ENCODE results near the gene MTR. TPM values are rescaled to one million over a fixed set of nuclear protein-coding genes. Genes with fewer than 3 reads are reported as not detected.

Gene MTR
- total and polyA plus RNA-seq, 11 donors, result 11.8 to 84.2 (median 47.4) TPM

DNA sequence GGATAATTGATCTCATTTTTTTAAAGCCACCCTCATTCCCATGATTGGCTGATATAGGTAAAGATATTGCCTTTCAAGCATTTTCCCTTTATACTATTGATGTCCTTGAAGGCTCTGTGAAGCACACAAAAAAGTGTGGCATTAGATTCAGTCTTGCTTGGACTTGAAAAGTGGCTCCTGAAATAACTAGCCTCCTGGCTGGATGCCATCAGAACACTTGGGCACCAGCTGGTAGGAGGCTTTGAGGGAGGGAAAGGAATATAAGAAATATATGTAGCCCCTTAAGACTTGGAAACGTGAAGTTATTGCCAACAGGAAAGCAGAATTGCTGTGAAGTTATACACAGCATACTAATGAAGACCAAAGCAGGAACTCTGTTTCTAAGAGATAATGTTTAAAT is 14.1 kb downstream of the MTR start:
- peaks cover 0 to 99% (median 82%) of the 10 kb centered on the region in 9 donors for H3K36me3 ChIP-seq
- H3K27ac ChIP-seq, result peak overlapping the region in 2 of 12 donors; percentile 11 to 32

DNA sequence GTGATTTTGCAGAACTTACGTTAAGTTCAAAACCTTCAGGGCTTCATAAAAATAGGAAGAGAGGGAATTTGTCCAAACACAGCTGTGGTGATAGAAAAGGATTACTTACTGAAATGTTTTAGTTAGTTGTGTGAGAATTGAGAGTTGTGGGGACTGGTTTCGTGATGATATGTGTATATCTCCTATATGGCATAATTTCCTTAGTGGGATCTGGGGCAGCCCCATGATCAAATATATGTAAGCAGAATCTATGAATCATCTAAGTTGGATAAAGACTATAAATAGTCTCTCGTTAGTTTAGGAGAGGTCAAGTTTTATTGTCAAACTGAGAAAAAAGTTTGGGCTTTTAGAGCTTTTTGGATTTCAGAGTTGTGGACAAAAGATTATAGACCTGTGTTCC is 14.9 kb downstream of the MTR start:
- intact Hi-C loops (cut with DNase I), result no loop called here
- TF ChIP-seq, protein P1, sequence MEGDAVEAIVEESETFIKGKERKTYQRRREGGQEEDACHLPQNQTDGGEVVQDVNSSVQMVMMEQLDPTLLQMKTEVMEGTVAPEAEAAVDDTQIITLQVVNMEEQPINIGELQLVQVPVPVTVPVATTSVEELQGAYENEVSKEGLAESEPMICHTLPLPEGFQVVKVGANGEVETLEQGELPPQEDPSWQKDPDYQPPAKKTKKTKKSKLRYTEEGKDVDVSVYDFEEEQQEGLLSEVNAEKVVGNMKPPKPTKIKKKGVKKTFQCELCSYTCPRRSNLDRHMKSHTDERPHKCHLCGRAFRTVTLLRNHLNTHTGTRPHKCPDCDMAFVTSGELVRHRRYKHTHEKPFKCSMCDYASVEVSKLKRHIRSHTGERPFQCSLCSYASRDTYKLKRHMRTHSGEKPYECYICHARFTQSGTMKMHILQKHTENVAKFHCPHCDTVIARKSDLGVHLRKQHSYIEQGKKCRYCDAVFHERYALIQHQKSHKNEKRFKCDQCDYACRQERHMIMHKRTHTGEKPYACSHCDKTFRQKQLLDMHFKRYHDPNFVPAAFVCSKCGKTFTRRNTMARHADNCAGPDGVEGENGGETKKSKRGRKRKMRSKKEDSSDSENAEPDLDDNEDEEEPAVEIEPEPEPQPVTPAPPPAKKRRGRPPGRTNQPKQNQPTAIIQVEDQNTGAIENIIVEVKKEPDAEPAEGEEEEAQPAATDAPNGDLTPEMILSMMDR (IDR thresholded peaks at IDR 0.05), result no peak
- TF ChIP-seq POLR2A (IDR thresholded peaks at IDR 0.05), result no peak
- no peak overlapping the region for H3K27ac ChIP-seq

More for the DNA sequence above, 14.1 kb downstream of the MTR start:
- TF ChIP-seq POLR2A (IDR thresholded peaks at IDR 0.05), result no peak
- TF ChIP-seq, protein P1 (IDR thresholded peaks at IDR 0.05), result no peak
- H3K27me3 ChIP-seq, result no peaks in the 10 kb centered on the region
- 40 to 46% (median 42%) methylated on average over 1 of the region's 1 CpG for WGBS, 4 donors
- peaks cover 0 to 26% (median 13%) of the 10 kb centered on the region in 12 donors for H3K4me1 ChIP-seq
- H3K9me3 ChIP-seq, result no peaks in the 10 kb centered on the region
- H3K4me3 ChIP-seq, result no peak overlapping the region
- ATAC-seq (peak in 1 of 4 donors; percentile 39), DNase-seq (peak in 2 of 5 donors; percentile 22 to 48)
- intact Hi-C loops (cut with DNase I), result no loop called here

DNA sequence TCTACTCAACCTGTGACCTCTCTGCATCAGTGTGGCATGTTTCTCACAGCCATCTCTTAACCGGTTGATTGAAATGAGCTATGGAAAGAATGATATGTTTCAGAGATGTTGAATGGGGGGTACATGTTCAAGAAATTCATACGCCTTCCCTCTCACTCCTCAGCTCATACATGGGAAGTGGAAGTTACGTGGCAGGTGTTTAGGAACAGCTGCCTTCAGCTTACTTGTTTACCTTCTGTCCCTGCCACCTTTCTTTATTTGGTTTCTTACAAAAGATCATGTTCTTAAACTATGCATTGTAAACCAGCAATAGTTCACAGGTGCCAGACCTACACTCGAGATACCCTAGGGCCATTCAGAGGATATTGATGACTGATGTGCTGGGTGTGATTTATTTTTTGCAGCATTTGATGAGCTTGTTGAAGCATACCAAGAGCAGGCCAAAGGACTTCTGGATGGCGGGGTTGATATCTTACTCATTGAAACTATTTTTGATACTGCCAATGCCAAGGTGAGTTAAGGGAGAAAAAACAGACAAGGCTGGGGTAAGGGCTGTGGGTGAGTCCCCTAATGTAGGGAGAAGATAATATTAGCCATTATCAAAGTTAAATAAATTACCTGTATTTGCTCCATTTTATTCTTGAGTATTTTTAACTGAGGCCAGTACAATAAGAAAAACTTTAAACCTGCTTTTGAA is 17.4 kb downstream of the MTR start:
- Histone ChIP-seq H3K4me3 (no peak overlapping the region), H3K4me1 (peaks cover 0 to 25% (median 11%) of the 10 kb centered on the region in 12 donors), H3K27me3 (no peaks in the 10 kb centered on the region), H3K27ac (no peak overlapping the region), H3K9me3 (no peaks in the 10 kb centered on the region), H3K36me3 (peaks cover 0 to 100% (median 97%) of the 10 kb centered on the region in 9 donors)
- WGBS, 4 donors, result 61 to 72% (median 69%) methylated on average over 5 of the region's 5 CpGs
- intact Hi-C loops (cut with DNase I), result no loop called here
- no peak for DNase-seq
- peak in 1 of 4 donors; percentile 31 for ATAC-seq
- TF ChIP-seq, protein P1 (IDR thresholded peaks at IDR 0.05), result no peak
- no peak for TF ChIP-seq POLR2A (IDR thresholded peaks at IDR 0.05)

More for the DNA sequence above, 14.9 kb downstream of the MTR start:
- Histone ChIP-seq H3K36me3 (peaks cover 0 to 99% (median 91%) of the 10 kb centered on the region in 9 donors), H3K9me3 (no peaks in the 10 kb centered on the region), H3K4me3 (no peak overlapping the region), H3K4me1 (peaks cover 0 to 25% (median 13%) of the 10 kb centered on the region in 12 donors), H3K27me3 (no peaks in the 10 kb centered on the region)
- WGBS, 4 donors, result 85 to 97% (median 91%) methylated on average over 3 of the region's 3 CpGs
- ATAC-seq (no peak), DNase-seq (no peak)

DNA sequence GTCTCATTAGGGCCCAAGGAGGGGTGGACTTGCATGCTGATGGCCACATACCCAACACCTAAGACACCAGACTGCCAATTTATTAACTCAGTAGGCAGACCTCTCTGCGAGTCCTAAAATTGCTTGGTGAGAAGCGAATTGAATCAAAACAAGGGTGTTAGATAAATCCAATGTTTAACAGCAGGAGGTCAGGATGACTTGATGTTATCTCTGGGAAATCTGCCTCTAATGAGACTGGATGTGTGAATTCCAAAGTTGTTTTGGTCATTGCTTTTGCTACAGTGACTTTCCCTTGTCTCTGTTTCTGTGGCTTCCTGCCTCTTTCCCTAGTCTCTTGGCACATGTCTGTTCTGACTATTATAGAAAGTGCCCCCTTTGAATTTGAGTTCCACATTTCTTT is 20.8 kb downstream of the MTR start:
- TF ChIP-seq, protein P1 (IDR thresholded peaks at IDR 0.05), result no peak
- H3K36me3 ChIP-seq, result peaks cover 0 to 100% (median 95%) of the 10 kb centered on the region in 9 donors

More for the DNA sequence above, 20.8 kb downstream of the MTR start:
- ATAC-seq (no peak), DNase-seq (no peak)
- Histone ChIP-seq H3K27me3 (no peaks in the 10 kb centered on the region), H3K4me3 (no peak overlapping the region), H3K4me1 (peaks cover 0 to 5% (median 0%) of the 10 kb centered on the region in 12 donors), H3K27ac (no peak overlapping the region), H3K9me3 (no peaks in the 10 kb centered on the region)
- intact Hi-C loops (cut with DNase I), result loop anchor here in 1 of 10 donors (2.0 kb wide), 1 partner anchor 53 kb away; no protein-coding TSS in a partner anchor
- WGBS, 4 donors, result 87 to 92% (median 88%) methylated on average over 2 of the region's 2 CpGs

Measured in heart left ventricle (tissue), 16 donors.